ENCODE results near the gene NRG2. TPM values are rescaled to one million over a fixed set of nuclear protein-coding genes. Genes with fewer than 3 reads are reported as not detected.

NRG2 gene
- total RNA-seq, 1 experiment from 2014 or later = 0.91 TPM

DNA sequence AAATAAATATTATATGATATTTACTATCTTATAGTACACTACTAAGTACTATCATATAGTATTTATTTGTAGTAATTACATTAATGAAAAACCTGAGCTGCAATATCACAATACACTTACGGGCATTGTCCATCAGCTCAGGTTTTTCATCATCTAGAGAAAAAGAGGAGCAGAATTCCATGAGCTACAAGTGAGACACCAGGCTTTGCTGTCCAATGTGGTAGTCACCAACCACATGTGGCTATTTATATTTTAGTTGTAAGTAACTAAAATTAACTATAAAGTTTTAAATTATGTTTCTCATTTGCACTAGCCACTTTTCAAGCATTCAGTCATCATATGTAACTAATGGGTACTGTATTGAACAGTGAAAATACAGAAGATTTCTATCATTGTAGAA lies 13.8 kb upstream of the NRG2 start:
- no peak for DNase-seq (ENCODE audit: low read depth, low spot score)
- ChIA-PET RAD21 (ENCODE audit: low non-redundant PET in 1 of 2, low total read pairs in 2 of 2, uncharacterized antibody in 2 of 2, unreplicated experiment in 2 of 2) (no interaction called here), CTCF (interaction anchor here (2.0 kb wide), 1 partner anchor 16 kb away, joined by 6 read pairs; no protein-coding TSS in a partner anchor), POLR2A (no interaction called here)
- intact Hi-C loops (cut with micrococcal nuclease) = no loop called here
- Histone ChIP-seq H3K4me1 (ENCODE audit: control insufficient read depth in 1 of 2, insufficient read depth in 2 of 2, low read length in 2 of 2) (no peaks in the 10 kb centered on the region), H4K20me1 (ENCODE audit: insufficient read depth) (no peaks in the 10 kb centered on the region), H3K9me3 (ENCODE audit: control insufficient read depth in 1 of 2, insufficient read depth in 1 of 2, low read depth in 1 of 2, low read length in 2 of 2) (no peaks in the 10 kb centered on the region), H3K4me3 (replicated peaks in 1 of 2; ENCODE audit: low read depth in 1 of 2, low read length in 2 of 2) (no peak overlapping the region), H3K36me3 (ENCODE audit: control insufficient read depth in 1 of 2, insufficient read depth in 2 of 2, low read length in 2 of 2) (no peaks in the 10 kb centered on the region), H2AFZ (ENCODE audit: low read depth, low read length, poor library complexity, severe bottlenecking) (no peak overlapping the region), H3K79me2 (ENCODE audit: insufficient read depth, low read length) (no peaks in the 10 kb centered on the region), H3K9ac (ENCODE audit: low read length) (no peak overlapping the region), H3K27ac (ENCODE audit: low read depth, low read length) (no peak overlapping the region), H3K4me2 (ENCODE audit: low read length) (no peak overlapping the region), H3K9me2 (ENCODE audit: insufficient read depth) (no peaks in the 10 kb centered on the region), H3K27me3 (ENCODE audit: insufficient read depth, low read length) (peaks cover 34% of the 10 kb centered on the region)
- no TSS peak for BruUV-seq (replicated peaks)
- TF ChIP-seq POLR2AphosphoS5 (IDR thresholded peaks at IDR 0.05; ENCODE audit: low read depth, low read length) = no peak
- TF ChIP-seq EZH2phosphoT487 (IDR thresholded peaks at IDR 0.05; ENCODE audit: borderline replicate concordance) = no peak
- no peak for TF ChIP-seq JUND (IDR thresholded peaks at IDR 0.05)
- TF ChIP-seq SRF (IDR thresholded peaks at IDR 0.05; ENCODE audit: low read depth) = no peak
- TF ChIP-seq MAX (IDR thresholded peaks at IDR 0.05) = no peak
- no peak for TF ChIP-seq ATF3 (IDR thresholded peaks at IDR 0.05)
- no peak for TF ChIP-seq TCF7L2 (IDR thresholded peaks at IDR 0.05; ENCODE audit: borderline replicate concordance, extremely low read depth, insufficient read depth, insufficient read length)
- no peak for TF ChIP-seq EZH2 (IDR thresholded peaks at IDR 0.05)
- TF ChIP-seq ELF1 (IDR thresholded peaks at IDR 0.05; ENCODE audit: borderline replicate concordance, low read depth) = no peak
- TF ChIP-seq SIN3A (IDR thresholded peaks at IDR 0.05; ENCODE audit: low read depth) = no peak
- ATAC-seq = no peak

DNA sequence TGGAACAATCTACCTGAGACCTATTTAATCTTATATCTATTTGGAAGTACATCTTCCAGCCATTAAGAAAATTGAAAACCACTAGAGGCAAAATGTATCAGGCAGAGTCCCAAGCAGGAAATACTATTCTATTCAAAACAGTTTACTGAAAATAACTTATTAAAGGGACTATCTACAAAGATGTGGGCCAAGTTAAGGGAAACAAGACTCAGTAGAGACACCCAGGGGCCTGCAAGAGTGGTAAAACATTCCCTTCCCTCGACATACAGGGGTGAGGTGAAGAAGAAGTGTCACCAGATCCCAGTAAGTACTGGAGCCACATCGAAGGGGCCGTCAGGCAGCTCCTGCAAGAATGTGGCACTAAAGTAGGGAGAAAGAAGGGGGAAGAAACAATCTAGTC lies 12.1 kb upstream of the NRG2 start:
- CTCF ChIA-PET = no interaction called here
- TF ChIP-seq EGR1 (IDR thresholded peaks at IDR 0.05; ENCODE audit: low read depth) (no peak), ELF1 (IDR thresholded peaks at IDR 0.05; ENCODE audit: borderline replicate concordance, low read depth) (no peak), RAD21 (IDR thresholded peaks at IDR 0.05; ENCODE audit: low read depth) (no peak), SIN3A (IDR thresholded peaks at IDR 0.05; ENCODE audit: low read depth) (no peak), CBX3 (IDR thresholded peaks at IDR 0.05; ENCODE audit: low read depth) (no peak), YY1 (IDR thresholded peaks at IDR 0.05; ENCODE audit: extremely low read depth, insufficient replicate concordance, low read depth, low read length) (no peak), SRF (IDR thresholded peaks at IDR 0.05; ENCODE audit: low read depth) (no peak), POLR2AphosphoS5 (IDR thresholded peaks at IDR 0.05; ENCODE audit: low read depth, low read length) (no peak), ZNF274 (IDR thresholded peaks at IDR 0.05; ENCODE audit: low read depth, low read length) (no peak), MAX (IDR thresholded peaks at IDR 0.05) (no peak), CTCF (IDR thresholded peaks at IDR 0.05 in 2 of 3, conservative IDR thresholded peaks at IDR 0.05 in 1 of 3; ENCODE audit: borderline replicate concordance in 1 of 3, insufficient read depth in 1 of 3, low read depth in 2 of 3, low read length in 2 of 3) (no peak), EZH2 (IDR thresholded peaks at IDR 0.05) (no peak), SP1 (IDR thresholded peaks at IDR 0.05; ENCODE audit: low read depth) (no peak), ZFX (IDR thresholded peaks at IDR 0.05) (no peak), POLR2A (IDR thresholded peaks at IDR 0.05; ENCODE audit: borderline replicate concordance, extremely low read depth, insufficient read depth, insufficient read length) (no peak)
- no peak overlapping the region for H2AFZ ChIP-seq (ENCODE audit: low read depth, low read length, poor library complexity, severe bottlenecking)
- BruUV-seq (replicated peaks) = no TSS peak
- H4K20me1 ChIP-seq (ENCODE audit: insufficient read depth) = no peaks in the 10 kb centered on the region
- H3K4me2 ChIP-seq (ENCODE audit: low read length) = no peak overlapping the region
- ATAC-seq = no peak
- POLR2A ChIA-PET = no interaction called here
- H3K27ac ChIP-seq (ENCODE audit: low read depth, low read length) = no peak overlapping the region
- H3K4me3 ChIP-seq (replicated peaks in 1 of 2; ENCODE audit: low read depth in 1 of 2, low read length in 2 of 2) = no peak overlapping the region
- no peaks in the 10 kb centered on the region for H3K9me2 ChIP-seq (ENCODE audit: insufficient read depth)
- no peak overlapping the region for H3K9ac ChIP-seq (ENCODE audit: low read length)
- peaks cover 34% of the 10 kb centered on the region for H3K27me3 ChIP-seq (ENCODE audit: insufficient read depth, low read length)
- no peaks in the 10 kb centered on the region for H3K36me3 ChIP-seq (ENCODE audit: control insufficient read depth in 1 of 2, insufficient read depth in 2 of 2, low read length in 2 of 2)
- H3K4me1 ChIP-seq (ENCODE audit: control insufficient read depth in 1 of 2, insufficient read depth in 2 of 2, low read length in 2 of 2) = no peaks in the 10 kb centered on the region
- H3K9me3 ChIP-seq (ENCODE audit: control insufficient read depth in 1 of 2, insufficient read depth in 1 of 2, low read depth in 1 of 2, low read length in 2 of 2) = no peaks in the 10 kb centered on the region
- RAD21 ChIA-PET (ENCODE audit: low non-redundant PET in 1 of 2, low total read pairs in 2 of 2, uncharacterized antibody in 2 of 2, unreplicated experiment in 2 of 2) = no interaction called here
- no peak for DNase-seq (ENCODE audit: low read depth, low spot score)
- intact Hi-C loops (cut with micrococcal nuclease) = no loop called here
- no peaks in the 10 kb centered on the region for H3K79me2 ChIP-seq (ENCODE audit: insufficient read depth, low read length)
